ENCODE results near the gene OPTC. TPM values are rescaled to one million over a fixed set of nuclear protein-coding genes. Genes with fewer than 3 reads are reported as not detected.

OPTC gene
- total RNA-seq, 2 donors from 2014 or later: 0.26 to 0.42 TPM

- Histone ChIP-seq H3K4me3 (ENCODE audit: low read length) (no peak overlapping the region), H3K27ac (ENCODE audit: low read depth, low read length) (no peak overlapping the region), H3K27me3 (ENCODE audit: control insufficient read depth, insufficient read depth, low read length, poor library complexity, severe bottlenecking) (no peaks in the 10 kb centered on the region), H3K4me1 (ENCODE audit: control insufficient read depth, insufficient read depth, low read length) (no peaks in the 10 kb centered on the region), H3K9me3 (ENCODE audit: control insufficient read depth, low read length) (no peaks in the 10 kb centered on the region), H3K9ac (ENCODE audit: extremely low read depth, low read length, poor library complexity, severe bottlenecking) (no peak overlapping the region), H3K36me3 (ENCODE audit: control insufficient read depth, insufficient read depth, low read length) (no peaks in the 10 kb centered on the region)
- TF ChIP-seq CTCF (conservative IDR thresholded peaks at IDR 0.05): no peak
- Mint-ChIP-seq H3K4me1 (no peaks in the 10 kb centered on the region), H3K9me3 (no peaks in the 10 kb centered on the region), H3K36me3 (ENCODE audit: low read depth) (no peaks in the 10 kb centered on the region), H3K27me3 (ENCODE audit: insufficient read depth) (no peaks in the 10 kb centered on the region), H3K27ac (no peak overlapping the region), H3K4me3 (no peak overlapping the region)
- DNase-seq: peak; percentile 31
- 80 to 91% methylated on average over 3 to 6 of the region's 6 CpGs for WGBS, 2 experiments (ENCODE audit: insufficient coverage in 1 of 2, insufficient read length in 1 of 2)
Measured at GRCh38 chr1:203528976-203529835, 35.3 kb downstream of the OPTC start.

GRCh38 chr1:203531063-203531462, 37.1 kb downstream of the OPTC start:
- no peak for DNase-seq
- H3K36me3 Mint-ChIP-seq (ENCODE audit: low read depth): no peaks in the 10 kb centered on the region
- H3K36me3 ChIP-seq (ENCODE audit: control insufficient read depth, insufficient read depth, low read length): no peaks in the 10 kb centered on the region

GRCh38 chr1:203534012-203534411, 40.1 kb downstream of the OPTC start:
- Mint-ChIP-seq H3K4me3 (no peak overlapping the region), H3K36me3 (ENCODE audit: low read depth) (no peaks in the 10 kb centered on the region), H3K9me3 (no peaks in the 10 kb centered on the region), H3K27me3 (ENCODE audit: insufficient read depth) (no peaks in the 10 kb centered on the region), H3K27ac (no peak overlapping the region), H3K4me1 (peaks cover 6% of the 10 kb centered on the region)
- DNase-seq: no peak
- TF ChIP-seq CTCF (conservative IDR thresholded peaks at IDR 0.05): no peak
- Histone ChIP-seq H3K36me3 (ENCODE audit: control insufficient read depth, insufficient read depth, low read length) (no peaks in the 10 kb centered on the region), H3K4me1 (ENCODE audit: control insufficient read depth, insufficient read depth, low read length) (peaks cover 4% of the 10 kb centered on the region), H3K27ac (ENCODE audit: low read depth, low read length) (no peak overlapping the region), H3K9me3 (ENCODE audit: control insufficient read depth, low read length) (no peaks in the 10 kb centered on the region), H3K9ac (ENCODE audit: extremely low read depth, low read length, poor library complexity, severe bottlenecking) (no peak overlapping the region), H3K4me3 (ENCODE audit: low read length) (no peak overlapping the region), H3K27me3 (ENCODE audit: control insufficient read depth, insufficient read depth, low read length, poor library complexity, severe bottlenecking) (no peaks in the 10 kb centered on the region)

More at GRCh38 chr1:203531063-203531462, 37.1 kb downstream of the OPTC start:
- H3K9ac ChIP-seq (ENCODE audit: extremely low read depth, low read length, poor library complexity, severe bottlenecking): no peak overlapping the region
- WGBS, 2 experiments (ENCODE audit: insufficient coverage in 1 of 2, insufficient read length in 1 of 2): 72 to 100% methylated on average over 1 to 2 of the region's 3 CpGs
- no peaks in the 10 kb centered on the region for H3K4me1 Mint-ChIP-seq
- H3K9me3 ChIP-seq (ENCODE audit: control insufficient read depth, low read length): no peaks in the 10 kb centered on the region
- no peak overlapping the region for H3K4me3 ChIP-seq (ENCODE audit: low read length)
- H3K27ac ChIP-seq (ENCODE audit: low read depth, low read length): no peak overlapping the region
- H3K27me3 ChIP-seq (ENCODE audit: control insufficient read depth, insufficient read depth, low read length, poor library complexity, severe bottlenecking): no peaks in the 10 kb centered on the region
- H3K27ac Mint-ChIP-seq: no peak overlapping the region
- H3K4me3 Mint-ChIP-seq: no peak overlapping the region
- no peaks in the 10 kb centered on the region for H3K4me1 ChIP-seq (ENCODE audit: control insufficient read depth, insufficient read depth, low read length)
- H3K27me3 Mint-ChIP-seq (ENCODE audit: insufficient read depth): no peaks in the 10 kb centered on the region
- TF ChIP-seq CTCF (conservative IDR thresholded peaks at IDR 0.05): no peak
- H3K9me3 Mint-ChIP-seq: no peaks in the 10 kb centered on the region
